Fibroblast of skin of right quadriceps (primary cell): ENCODE data around the gene ERP27.

Source experiments
- DNase-seq: peaks from one replicate; pipeline ENCODE4 v3.0.0-alpha.2; 2013

Gene ERP27

DNA sequence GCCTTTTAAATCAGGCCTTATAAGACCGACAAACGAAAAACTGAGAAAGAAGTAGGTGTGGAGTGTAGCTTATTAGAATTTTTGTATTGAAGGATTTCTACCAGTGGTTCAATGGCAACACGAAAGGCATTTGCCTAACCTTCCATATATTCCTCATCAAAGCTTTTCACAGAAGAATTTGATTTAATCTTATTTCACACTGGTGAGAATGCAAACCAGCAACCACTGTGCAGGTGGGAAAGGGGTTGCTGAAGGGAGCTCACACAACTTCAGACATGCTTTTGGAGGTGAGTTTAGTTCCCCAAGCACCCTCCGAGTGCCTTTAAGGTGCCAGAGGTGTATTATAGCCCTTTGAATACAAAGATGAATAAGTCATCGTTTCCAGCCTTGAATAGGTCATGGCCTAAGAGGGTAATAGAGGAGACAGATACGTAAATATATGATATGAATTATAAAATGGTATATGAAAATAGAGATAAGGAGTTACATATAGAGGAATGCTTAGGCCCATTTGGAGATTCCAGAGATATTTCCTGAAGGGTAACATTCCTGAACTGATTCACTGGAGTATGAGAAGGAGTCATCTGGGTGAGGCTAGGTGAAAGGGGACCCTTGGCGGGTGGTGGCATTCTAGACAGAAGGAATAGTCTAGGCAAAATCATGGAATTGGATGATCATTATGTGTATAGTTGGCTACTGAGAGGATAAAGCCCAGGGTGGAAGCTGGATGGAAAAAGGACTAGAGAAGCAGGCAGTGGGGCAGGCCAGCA lies 6.4 kb downstream of the ERP27 start:
- DNase-seq = no peak

DNA sequence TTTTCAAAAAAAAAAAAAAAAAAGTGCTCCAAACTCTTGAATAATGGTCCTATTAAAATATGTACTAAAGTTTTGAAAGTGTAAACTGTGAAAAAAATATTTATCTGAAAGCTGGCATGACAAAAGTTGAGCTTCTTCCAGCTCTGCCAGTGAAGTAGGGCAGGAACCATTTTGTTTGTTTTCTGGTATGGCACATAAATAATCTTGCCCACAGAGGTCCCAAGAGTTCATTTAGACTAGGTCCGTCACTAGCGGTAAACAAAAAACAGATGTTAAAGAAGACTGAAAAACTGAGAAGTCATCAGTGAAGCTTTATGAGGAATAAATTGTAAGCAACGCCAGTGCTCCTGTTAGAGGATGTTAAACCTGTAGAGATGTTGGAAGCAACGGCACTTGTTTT lies 7.0 kb downstream of the ERP27 start:
- DNase-seq = no peak

DNA sequence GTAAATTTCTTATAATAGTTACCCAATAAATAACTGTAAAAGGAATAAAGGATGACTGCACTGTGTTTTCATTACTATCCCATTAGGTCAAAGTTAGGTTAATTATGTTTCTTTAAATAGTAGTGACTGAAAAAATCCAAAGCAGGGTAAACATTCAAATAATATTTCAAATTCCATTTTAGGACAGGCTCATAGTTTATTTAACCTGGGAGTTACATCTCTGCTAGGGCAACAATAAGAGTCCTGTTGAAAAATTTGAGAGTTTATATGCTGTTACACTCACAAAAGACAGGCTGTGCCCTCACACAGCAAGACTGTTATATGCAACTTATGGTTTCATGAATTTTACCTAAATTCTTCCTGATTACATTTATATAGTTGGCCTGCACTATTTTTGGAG lies 8.0 kb downstream of the ERP27 start:
- no peak for DNase-seq

DNA sequence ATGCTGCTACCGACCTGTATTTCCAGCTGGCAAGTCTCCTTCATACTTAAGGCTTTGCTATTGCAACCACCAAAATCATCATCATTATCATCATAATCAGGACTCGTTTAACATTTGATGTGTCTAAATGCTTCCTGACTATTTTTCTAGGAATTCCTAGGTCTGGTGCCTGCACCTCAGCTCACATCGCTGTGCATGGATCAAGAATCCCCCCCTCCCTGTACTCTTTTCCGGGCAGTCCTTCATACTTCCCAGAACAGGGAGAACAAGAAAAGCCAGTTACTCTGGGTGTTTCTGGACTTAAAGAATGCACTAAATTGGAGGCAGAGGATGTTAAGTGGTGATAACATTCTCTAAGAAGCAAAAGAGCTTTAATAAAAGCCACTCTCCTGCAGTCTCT lies 9.4 kb downstream of the ERP27 start:
- DNase-seq = no peak

DNA sequence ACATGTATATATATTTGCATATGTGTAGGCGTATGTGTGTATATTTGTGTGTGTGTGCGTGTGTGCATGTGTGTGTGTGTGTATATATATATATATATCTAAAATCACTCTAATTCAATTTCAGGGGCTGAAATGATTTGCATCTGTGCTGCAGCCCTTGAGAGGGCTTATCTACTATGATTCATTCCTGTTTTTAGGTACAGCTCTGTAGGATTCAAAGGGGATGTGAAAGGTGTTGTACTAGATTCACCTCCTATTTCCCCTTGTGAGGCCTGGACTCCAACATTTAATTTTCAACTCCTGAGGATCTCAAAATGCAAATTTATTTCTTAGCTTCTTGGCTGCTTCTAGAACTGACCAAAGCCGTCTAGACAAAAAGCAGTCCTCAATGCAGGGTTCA lies 11.1 kb downstream of the ERP27 start:
- DNase-seq = no peak

DNA sequence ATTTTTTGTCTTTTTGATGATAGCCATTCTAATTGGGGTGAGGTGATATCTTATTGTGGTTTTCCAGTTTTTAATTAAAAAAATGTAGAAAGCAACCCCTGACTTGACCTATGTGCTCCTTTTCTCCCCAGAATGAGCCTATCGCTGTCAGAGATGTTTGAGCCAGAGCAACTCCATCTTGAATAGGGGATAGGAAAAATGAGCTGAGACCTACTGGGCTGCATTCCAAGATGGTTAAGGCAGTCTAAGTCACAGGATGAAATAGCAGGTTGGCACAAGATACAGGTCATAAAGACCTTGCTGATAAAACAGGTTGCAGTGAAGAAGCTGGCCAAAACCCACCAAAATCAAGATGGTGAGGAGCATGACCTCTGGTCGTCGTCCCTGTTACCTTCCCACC lies 13.8 kb downstream of the ERP27 start:
- DNase-seq = no peak

DNA sequence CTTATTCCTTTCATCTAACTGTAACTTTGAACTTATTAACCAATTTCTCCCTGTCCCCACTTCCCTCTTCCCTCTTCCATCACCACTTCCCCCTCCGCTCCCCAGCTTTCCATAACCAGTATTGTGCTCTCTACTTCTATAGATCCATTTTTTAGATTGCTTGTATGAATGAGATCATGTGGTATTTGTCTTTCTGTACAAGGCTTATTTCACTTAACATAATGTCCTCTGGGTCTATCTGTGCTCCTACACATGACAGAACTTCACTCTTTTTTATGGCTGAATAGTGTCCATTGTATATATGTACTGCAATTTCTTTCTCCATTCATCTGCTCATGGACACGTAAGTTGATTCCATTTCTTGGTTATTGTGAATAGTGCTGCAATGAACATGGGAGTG lies 14.4 kb downstream of the ERP27 start:
- no peak for DNase-seq

DNA sequence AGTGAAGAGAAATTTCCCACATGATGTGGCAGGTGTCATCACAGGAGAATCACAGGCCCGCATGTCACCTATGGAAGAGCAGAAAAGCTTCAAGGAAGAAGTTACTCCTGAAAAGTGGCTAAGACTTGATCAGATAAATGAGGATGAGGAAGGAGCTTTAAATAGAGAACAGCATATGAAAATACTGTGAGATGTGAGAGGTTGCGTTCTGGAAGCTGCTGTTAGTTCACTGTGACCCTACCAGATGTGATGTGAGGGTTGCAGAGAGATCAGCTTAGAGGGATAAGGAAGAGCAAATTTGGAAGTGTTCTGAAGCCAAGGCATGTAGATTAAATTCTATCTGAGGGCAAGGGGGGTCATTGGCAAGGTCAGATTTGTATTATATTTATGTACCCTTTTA lies 17.1 kb downstream of the ERP27 start:
- DNase-seq = no peak

DNA sequence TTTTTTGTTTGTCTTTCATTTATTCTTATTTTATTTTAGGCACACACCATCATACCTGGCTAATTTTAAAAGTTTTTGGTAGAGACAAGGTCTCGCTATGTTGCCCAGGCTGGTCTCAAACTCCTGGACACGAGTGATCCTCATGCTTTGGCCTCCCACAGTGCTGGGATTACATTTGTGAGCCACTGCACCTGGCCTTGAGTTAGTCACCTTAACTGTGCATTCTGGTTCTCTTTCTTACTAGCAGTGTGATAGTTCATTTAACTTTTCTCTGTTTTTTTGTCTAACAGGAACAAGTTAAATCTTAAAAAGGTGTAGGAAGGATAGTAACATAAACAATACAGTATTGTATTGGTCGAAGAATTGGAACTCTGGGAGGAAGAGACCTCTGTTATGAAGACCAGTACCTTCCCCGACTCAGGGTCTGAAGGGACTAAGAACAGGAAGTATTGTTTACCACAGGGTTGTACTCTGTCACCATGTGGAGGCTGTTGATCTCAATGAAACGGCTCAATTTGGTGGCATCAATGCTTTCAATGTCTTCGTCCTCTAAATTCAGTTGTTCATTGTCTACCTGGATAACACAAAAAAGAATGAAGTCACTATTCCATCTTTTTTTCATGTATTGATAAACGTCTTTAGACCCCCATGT lies 17.7 kb downstream of the ERP27 start:
- DNase-seq = no peak

DNA sequence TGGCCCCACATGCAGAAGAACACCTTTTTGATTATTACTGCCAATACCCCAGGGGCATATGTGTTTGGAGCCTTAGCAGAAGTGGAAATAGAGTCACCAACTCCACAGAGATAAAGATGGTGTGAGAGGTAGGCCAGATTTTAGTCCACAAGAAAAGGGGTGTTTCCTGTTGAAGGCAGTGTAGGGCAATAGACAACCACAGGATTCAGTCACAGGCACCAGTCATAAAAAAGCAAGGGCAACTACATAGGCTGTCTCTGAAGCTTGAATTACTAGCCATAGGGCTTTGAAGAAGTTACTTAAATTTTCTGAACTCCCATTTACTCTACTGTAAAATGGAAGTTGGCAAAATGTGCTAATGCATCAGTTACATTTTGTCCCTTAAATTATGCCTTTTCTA lies 18.9 kb downstream of the ERP27 start:
- no peak for DNase-seq

DNA sequence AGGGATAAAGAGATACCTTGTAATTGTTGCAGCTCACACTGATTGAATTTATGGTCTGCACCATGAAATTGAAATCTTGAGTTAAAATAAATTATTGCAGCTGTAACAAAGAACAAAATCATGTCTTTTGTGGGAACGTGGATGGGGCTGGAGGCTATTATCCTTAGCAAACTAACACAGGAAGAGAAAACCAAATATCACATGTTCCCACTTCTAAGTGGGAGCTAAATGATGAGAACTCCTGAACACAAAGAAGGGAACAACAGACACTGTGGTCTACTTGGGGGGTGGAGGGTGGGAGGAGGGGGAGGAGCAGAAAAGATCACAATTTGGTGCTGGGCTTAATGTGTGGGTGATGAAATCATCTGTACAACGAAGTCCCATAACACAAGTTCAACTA lies 22.6 kb downstream of the ERP27 start:
- DNase-seq = no peak

DNA sequence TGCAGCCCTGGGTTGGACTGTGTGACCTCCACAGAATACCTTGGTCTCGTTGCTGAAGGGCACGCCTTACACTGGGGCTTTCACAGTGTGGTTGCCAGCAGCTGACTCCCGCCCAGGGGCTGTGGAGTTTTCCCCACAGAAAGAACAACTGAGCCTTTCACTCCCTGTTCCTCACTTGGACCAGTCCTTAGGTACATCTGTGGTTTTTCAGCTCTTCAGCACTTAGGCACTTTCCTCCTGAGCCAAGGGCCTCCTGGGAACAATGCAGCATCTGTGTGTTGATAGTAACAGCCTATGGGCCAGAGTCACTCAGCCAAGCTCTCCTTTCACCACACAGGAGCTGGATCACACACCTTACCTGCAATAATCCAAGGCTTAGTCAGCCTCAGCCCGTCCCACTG lies 25.0 kb downstream of the ERP27 start:
- no peak for DNase-seq

DNA sequence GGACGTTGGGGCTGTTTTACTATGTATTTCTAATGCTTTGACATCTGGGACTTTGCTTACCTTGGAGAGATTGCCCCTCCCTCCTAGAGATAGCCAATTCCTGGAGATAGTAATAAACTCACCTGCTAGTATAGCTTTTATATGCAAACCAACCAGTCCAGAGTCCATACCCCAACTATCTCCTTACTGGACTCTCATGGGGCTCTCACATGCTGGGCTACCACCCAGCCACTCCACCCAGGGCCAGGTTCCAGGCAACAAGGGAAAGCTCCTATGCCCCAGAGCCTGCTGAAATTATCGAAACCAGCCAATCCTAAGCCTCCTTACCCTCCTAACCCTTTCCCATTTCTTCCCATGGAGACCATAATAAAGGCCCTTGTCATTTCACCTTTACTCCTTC lies 27.2 kb downstream of the ERP27 start:
- DNase-seq = no peak

DNA sequence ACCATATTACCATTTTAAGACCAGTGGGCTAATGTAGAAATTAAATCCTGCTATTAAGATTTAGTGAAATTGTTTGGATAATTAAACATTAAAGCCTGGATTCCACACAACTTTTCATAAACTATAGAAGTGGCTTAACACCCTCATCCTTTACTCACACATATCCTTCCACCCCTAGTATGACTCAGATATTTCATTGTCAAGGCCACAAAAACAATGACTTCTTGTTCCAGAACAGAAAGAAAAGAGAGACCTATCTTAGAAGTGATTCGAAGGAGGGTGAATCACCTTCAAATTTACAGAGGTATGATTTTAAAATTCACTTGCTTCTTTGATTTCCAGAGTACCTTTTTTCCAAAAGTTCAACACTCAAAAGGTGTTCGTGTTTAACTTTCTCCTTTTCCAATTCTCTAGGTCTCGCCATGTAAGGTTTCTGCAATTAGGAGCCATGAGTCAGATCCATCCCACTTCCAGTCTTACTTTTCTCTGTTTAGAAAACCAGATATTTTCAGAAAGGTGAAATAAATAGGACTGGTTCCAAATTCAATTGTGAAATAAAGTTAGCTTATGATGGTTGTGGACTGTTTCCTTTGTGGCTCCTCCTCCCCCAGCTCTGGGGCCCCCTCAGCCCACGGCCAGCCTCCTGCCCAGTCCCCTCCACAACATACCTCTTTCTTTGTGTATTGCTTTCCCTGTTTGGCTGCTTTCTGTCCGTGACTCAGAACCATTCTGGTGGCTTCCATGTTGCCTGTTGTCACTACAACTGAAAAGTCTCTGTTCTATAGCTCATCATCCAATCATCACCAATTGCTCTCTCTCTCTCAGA lies 28.0 kb downstream of the ERP27 start:
- no peak for DNase-seq

DNA sequence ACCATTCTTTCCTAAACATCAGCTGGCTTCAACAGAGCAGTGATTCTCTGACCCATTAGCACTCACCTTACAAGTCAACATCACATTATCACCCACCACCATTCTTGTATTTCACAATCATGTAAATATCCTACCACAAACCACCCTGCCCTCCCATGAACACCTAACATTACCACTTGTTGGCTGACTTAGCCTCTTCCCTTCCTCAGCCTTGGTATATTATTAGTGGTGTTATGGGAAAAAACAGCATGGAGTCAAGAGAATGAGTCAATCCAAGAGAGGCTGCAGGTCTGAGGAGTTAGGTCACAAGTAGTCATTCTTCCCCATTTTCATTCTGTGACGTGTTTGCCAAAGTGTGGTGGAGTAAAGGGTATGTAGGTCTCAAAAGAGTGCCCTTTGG lies 30.4 kb downstream of the ERP27 start:
- DNase-seq = no peak

DNA sequence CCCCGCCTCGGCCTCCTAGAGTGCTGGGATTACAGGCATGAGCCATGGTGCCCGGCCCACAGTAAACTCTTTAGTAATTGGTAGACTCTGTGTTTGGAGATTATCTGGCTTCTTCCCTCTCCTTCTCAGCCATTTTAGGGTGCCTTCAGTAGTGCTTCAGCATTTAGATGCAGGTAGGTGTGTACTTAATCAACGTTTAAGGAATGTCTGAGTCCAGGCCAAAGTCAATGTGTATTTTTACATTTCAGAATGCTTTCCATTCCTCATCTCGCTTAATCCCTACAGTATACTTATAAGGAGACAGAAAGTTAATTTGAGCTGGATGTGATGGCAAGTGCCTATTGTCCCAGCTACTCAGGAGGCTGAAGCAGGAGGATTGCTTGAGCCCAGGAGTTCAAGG lies 32.2 kb downstream of the ERP27 start:
- no peak for DNase-seq

DNA sequence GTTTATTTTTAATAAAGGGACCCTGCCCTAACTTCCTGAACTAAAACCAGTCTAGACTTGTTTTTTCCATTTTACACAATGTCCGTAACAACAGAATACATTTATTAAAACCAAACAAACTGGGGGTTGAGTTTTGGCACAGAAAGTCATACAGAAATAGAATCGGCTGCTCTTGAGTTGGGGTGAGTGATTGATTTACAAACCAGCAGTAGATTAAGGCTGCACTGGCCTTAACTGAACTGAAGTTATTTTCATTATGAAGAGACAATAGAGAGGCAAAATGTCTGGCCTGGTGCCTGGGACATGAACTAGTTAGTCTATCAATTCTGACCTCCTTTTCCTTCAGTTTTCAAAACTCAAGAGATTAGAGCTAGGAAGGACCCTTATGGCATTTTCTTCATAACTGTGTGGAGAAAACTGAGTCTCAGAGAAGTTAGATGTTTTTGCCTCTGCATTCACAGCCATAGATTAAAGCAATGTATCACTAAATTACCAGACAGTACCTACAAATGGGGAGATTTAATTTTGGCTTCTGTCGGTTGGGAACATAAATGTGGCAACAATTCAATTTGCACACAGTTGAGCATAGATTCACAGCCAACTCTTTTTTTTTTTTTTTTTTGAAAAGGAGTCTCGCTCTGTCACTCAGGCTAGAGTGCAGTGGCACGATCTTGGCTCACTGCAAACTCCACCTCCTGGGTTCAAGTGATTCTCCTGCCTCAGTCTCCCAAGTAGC lies 32.9 kb downstream of the ERP27 start:
- no peak for DNase-seq

DNA sequence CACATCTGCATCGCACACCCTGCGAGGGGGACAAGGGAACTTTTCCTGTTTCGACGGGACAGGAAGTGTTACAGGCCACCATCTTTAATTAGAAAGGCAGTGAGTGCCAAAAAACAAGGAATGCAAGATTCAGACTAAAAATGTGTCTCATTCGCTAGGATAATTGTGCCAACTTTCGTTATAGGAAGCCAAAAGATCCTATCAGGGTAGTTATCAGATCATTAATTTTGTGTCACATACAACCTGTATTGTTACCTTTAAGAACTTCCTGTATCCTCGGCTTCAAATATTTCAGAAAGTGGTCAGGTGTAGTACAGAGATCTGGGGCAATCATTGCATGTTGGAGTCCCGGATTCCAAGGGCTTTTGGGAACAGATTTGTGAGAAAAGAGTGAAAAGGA lies 33.5 kb downstream of the ERP27 start:
- no peak for DNase-seq

DNA sequence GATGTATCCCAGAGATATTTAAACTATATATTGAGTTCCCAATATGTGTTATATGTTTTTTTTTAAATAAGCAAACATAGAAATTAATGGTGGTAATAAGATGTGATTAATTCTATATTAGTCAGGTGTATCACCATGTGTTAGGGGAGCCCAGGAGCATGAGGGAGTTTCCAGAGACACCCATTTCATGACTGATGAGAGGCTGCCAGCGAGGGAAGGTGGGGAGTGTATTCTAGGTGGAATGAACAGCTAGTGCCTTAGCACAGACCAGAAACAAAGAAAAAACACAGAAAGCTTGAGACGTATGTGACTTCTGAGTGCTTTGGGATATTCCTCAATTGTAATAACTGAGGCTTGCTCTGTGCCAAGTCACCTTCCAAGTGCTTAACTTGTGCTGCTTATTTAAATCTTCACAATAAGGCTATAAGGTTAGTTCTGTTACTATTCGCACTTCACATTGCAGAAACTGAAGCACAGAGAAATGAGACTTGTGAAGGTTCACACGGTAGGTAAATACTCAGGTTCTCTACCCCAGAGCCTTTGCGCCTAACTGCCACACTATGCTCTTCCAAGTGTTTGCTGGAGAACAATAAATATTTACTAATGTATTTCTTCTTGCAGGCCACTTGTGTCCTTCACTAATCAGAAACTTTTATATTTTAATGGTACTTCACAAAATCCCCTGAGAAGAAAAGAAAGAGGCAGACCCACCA lies 34.8 kb downstream of the ERP27 start:
- no peak for DNase-seq

DNA sequence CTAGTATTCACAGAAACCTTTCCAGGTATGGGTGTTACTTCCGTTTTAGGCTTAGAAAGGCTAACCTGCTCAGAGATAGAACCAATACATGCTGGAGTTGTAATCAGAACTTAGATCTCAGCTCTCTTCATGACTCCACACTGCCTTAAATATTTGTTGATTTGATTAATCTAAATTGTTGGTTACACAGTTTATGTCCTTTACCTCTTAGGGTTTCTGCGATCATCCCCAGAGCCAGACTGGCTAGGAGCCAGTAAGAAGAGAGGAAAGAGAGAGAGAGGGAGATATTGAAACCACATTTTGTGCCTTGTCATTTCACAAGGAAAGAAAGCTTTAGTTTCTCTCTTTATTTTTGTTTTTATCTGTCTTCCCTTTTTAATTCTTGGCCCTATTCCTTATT lies 35.9 kb downstream of the ERP27 start:
- DNase-seq = peak; percentile 24

DNA sequence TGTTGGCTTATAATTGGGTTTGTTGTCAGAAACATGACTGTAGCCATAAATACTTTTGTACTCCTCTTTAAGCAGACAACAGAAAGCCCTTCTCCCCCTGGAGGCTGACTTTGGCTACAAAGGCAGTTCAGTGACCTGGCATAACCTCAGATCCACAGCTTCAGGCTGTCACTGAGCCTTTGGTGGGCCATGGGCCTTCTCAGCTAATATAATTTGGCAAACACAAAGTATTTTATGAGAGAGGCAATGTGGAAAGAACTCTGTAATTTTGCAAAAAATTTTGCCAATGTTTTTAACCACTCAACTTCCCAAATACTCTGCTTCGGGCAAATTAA lies 37.1 kb downstream of the ERP27 start:
- DNase-seq = no peak

DNA sequence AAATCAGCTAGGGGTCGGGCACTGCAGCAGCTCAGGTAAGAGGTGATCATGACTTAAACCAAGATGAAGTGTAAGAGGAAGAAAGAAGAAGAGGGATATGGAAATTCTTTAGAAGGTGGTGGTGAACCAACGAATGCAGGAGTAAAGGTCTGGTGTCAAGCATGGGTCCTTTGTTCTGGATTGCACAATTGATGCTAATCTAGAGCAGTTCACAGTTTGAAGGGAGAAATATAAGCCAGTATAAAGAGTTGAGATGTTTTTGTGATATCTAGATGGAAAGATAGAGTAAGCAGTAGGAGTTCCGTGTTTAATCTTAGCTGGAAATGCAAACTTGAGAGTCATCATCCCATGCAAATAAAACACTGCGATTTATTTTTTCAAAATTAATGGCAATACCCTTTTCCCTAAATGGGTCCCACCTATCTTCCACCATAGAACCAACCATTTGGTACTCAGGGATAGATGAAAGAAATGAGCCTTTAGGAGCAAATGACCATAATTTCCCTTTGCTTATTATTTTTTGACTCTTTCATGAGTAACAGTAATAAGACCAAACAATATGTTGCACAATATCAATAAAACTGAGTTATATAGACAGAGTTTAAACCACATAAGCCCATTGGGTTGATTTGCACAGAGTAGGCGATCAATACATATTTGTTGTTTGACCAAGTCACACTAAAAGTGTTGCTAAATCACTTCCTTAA lies 37.7 kb downstream of the ERP27 start:
- no peak for DNase-seq
